ENCODE measurements around the gene ITLN2. TPM values are rescaled to one million over a fixed set of nuclear protein-coding genes. Genes with fewer than 3 reads are reported as not detected.
A peak's percentile ranks its signal among the peaks of the same experiment; 100 is the strongest.
"Not testable (repeated sequence)": the region's sequence is repeated elsewhere in the genome, so short reads cannot be mapped to it uniquely, and the experiment has no call there.

ITLN2 gene
- total and polyA plus RNA-seq, 11 donors, result 0.15 to 4.1 (median 0.34) TPM; not detected in 7

GRCh38 chr1:160951443-160952128 is 3.0 kb downstream of the ITLN2 start:
- DNase-seq, result peak in 3 of 5 donors; percentile 17 to 51 (median 41)
- Histone ChIP-seq H3K27ac (no peak overlapping the region), H3K27me3 (peaks cover 0 to 18% (median 0%) of the 10 kb centered on the region in 9 donors), H3K4me1 (peaks cover 0 to 26% (median 0%) of the 10 kb centered on the region in 12 donors), H3K4me3 (no peak overlapping the region), H3K9me3 (no peaks in the 10 kb centered on the region), H3K36me3 (no peaks in the 10 kb centered on the region)
- WGBS, 4 donors, result 51 to 55% (median 52%) methylated on average over 8 of the region's 8 CpGs
- TF ChIP-seq POLR2A (IDR thresholded peaks at IDR 0.05) (no peak), CTCF (IDR thresholded peaks at IDR 0.05) (peak; percentile 40 to 74 (median 58))
- intact Hi-C loops (cut with DNase I), result loop anchor here (1.0 to 10.0 kb wide), 9 partner anchors 114 to 277 kb away; no protein-coding TSS in a partner anchor
- peak; percentile 55 to 77 (median 69) for ATAC-seq

GRCh38 chr1:160950657-160951056 is 4.0 kb downstream of the ITLN2 start:
- H3K36me3 ChIP-seq, result no peaks in the 10 kb centered on the region
- peaks cover 0 to 19% (median 2%) of the 10 kb centered on the region in 9 donors for H3K27me3 ChIP-seq
- DNase-seq (no peak), ATAC-seq (no peak)
- no peak overlapping the region for H3K27ac ChIP-seq
- no peak overlapping the region for H3K4me3 ChIP-seq
- TF ChIP-seq POLR2A (IDR thresholded peaks at IDR 0.05) (no peak), CTCF (IDR thresholded peaks at IDR 0.05) (no peak)
- 79 to 89% (median 85%) methylated on average over 3 of the region's 3 CpGs for WGBS, 4 donors
- H3K9me3 ChIP-seq, result no peaks in the 10 kb centered on the region
- intact Hi-C loops (cut with DNase I), result loop anchor here (1.0 to 10.0 kb wide), 9 partner anchors 113 to 276 kb away; no protein-coding TSS in a partner anchor
- peaks cover 0 to 26% (median 0%) of the 10 kb centered on the region in 12 donors for H3K4me1 ChIP-seq

- no peak overlapping the region for H3K4me3 ChIP-seq
- peaks cover 0 to 26% (median 0%) of the 10 kb centered on the region in 12 donors for H3K4me1 ChIP-seq
- DNase-seq, result no peak
- intact Hi-C loops (cut with DNase I), result loop anchor here (2.0 to 10.0 kb wide), 8 partner anchors 113 to 275 kb away; no protein-coding TSS in a partner anchor
- no peak for ATAC-seq
- H3K27ac ChIP-seq, result no peak overlapping the region
- no peaks in the 10 kb centered on the region for H3K9me3 ChIP-seq
- peaks cover 0 to 27% (median 3%) of the 10 kb centered on the region in 9 donors for H3K27me3 ChIP-seq
- no peak for TF ChIP-seq POLR2A (IDR thresholded peaks at IDR 0.05)
- no peak for TF ChIP-seq CTCF (IDR thresholded peaks at IDR 0.05)
- no peaks in the 10 kb centered on the region for H3K36me3 ChIP-seq
- 85 to 93% (median 91%) methylated on average over 2 of the region's 2 CpGs for WGBS, 4 donors
Measured at GRCh38 chr1:160949881-160950280, 4.7 kb downstream of the ITLN2 start.

GRCh38 chr1:160949216-160949880 is 5.3 kb downstream of the ITLN2 start:
- H3K4me1 ChIP-seq, result peaks cover 0 to 26% (median 0%) of the 10 kb centered on the region in 12 donors
- ATAC-seq; DNase-seq; H3K36me3 ChIP-seq; intact Hi-C loops (cut with DNase I); H3K4me3 ChIP-seq; H3K9me3 ChIP-seq; H3K27ac ChIP-seq: not testable (repeated sequence)
- WGBS, 4 donors, result 32 to 39% (median 32%) methylated on average over 6 to 7 of the region's 7 CpGs
- H3K27me3 ChIP-seq, result peaks cover 0 to 32% (median 3%) of the 10 kb centered on the region in 9 donors

- DNase-seq; ATAC-seq; H3K27ac ChIP-seq; H3K4me3 ChIP-seq; H3K36me3 ChIP-seq; intact Hi-C loops (cut with DNase I); H3K9me3 ChIP-seq: not testable (repeated sequence)
- Histone ChIP-seq H3K4me1 (peaks cover 0 to 26% (median 0%) of the 10 kb centered on the region in 12 donors), H3K27me3 (peaks cover 0 to 38% (median 3%) of the 10 kb centered on the region in 9 donors)
- 11 to 20% (median 14%) methylated on average over 7 of the region's 7 CpGs for WGBS, 4 donors
Measured at GRCh38 chr1:160947174-160947759, 7.3 kb downstream of the ITLN2 start.

GRCh38 chr1:160945881-160946280 is 8.7 kb downstream of the ITLN2 start:
- Histone ChIP-seq H3K27me3 (peaks cover 0 to 42% (median 3%) of the 10 kb centered on the region in 9 donors), H3K4me1 (peaks cover 0 to 22% (median 0%) of the 10 kb centered on the region in 12 donors)
- ATAC-seq; intact Hi-C loops (cut with DNase I); H3K27ac ChIP-seq; DNase-seq; H3K9me3 ChIP-seq; H3K36me3 ChIP-seq; H3K4me3 ChIP-seq: not testable (repeated sequence)
- WGBS, 4 donors, result 87 to 93% (median 88%) methylated on average over 6 of the region's 6 CpGs
